ENCODE data around the gene WNT1.

DNA sequence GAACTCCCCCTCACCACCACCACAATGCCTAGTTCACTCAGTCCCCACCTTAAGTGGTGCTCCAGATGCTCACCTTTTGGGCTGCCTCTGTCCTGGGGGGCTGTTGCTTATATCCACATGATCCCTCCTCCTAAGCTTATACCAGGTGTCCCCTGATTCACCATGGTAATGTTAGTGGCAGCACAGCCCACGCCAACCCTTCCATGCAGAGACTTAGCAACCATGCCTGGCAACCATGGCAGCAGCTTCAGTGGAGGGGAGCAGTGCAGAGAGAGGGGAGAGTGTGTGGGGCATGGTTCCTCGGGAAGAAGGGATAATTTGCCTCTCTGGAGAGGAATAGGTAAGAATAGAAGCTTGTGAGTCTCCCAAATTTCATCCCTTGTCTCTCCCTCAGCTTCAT is 22.2 kb downstream of the WNT1 start:
- TF ChIP-seq, protein P1, sequence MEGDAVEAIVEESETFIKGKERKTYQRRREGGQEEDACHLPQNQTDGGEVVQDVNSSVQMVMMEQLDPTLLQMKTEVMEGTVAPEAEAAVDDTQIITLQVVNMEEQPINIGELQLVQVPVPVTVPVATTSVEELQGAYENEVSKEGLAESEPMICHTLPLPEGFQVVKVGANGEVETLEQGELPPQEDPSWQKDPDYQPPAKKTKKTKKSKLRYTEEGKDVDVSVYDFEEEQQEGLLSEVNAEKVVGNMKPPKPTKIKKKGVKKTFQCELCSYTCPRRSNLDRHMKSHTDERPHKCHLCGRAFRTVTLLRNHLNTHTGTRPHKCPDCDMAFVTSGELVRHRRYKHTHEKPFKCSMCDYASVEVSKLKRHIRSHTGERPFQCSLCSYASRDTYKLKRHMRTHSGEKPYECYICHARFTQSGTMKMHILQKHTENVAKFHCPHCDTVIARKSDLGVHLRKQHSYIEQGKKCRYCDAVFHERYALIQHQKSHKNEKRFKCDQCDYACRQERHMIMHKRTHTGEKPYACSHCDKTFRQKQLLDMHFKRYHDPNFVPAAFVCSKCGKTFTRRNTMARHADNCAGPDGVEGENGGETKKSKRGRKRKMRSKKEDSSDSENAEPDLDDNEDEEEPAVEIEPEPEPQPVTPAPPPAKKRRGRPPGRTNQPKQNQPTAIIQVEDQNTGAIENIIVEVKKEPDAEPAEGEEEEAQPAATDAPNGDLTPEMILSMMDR (conservative IDR thresholded peaks at IDR 0.05; ENCODE audit: low read depth, low read length) = no peak
- no peak for TF ChIP-seq EZH2 (IDR thresholded peaks at IDR 0.05; ENCODE audit: borderline replicate concordance, low read depth, low read length, poor library complexity, severe bottlenecking)

All from A673 (cell line).